Mucosa of stomach (tissue), 1 donor: ENCODE results near the gene STRN3.

Source experiments
- H3K27me3 ChIP-seq: one replicate; pipeline ENCODE4 v1.7.0; 2013; ENCODE audit warnings: mild to moderate bottlenecking, low read length; ENCODE audit not compliant: control insufficient read depth, insufficient read depth
- H3K36me3 ChIP-seq: one replicate; pipeline ENCODE4 v1.7.0; 2013; ENCODE audit warnings: low read length; ENCODE audit not compliant: control insufficient read depth, insufficient read depth
- H3K4me1 ChIP-seq: one replicate; pipeline ENCODE4 v1.7.0; 2013; ENCODE audit warnings: mild to moderate bottlenecking, low read length; ENCODE audit not compliant: control insufficient read depth, insufficient read depth
- H3K4me3 ChIP-seq: one replicate; pipeline ENCODE4 v1.7.0; 2013; ENCODE audit warnings: low read length
- H3K9ac ChIP-seq: one replicate; pipeline ENCODE4 v1.7.0; 2013; ENCODE audit warnings: mild to moderate bottlenecking, low read length, moderate library complexity
- H3K9me3 ChIP-seq: one replicate; pipeline ENCODE4 v1.7.0; 2013; ENCODE audit warnings: mild to moderate bottlenecking, low read length, moderate library complexity; ENCODE audit not compliant: control insufficient read depth
- donor health status: Pancreatic carcinoma.

The STRN3 gene

GRCh38 chr14:30872602-30873001 is 153.6 kb downstream of the STRN3 start:
- Histone ChIP-seq H3K36me3 (no peaks in the 10 kb centered on the region), H3K27me3 (peaks cover 41% of the 10 kb centered on the region), H3K4me3 (no peak overlapping the region), H3K4me1 (peaks cover 10% of the 10 kb centered on the region), H3K9ac (no peak overlapping the region), H3K9me3 (no peaks in the 10 kb centered on the region)

GRCh38 chr14:30869551-30870155 is 156.5 kb downstream of the STRN3 start:
- H3K27me3 ChIP-seq: peaks cover 21% of the 10 kb centered on the region
- H3K9ac ChIP-seq: no peak overlapping the region
- no peaks in the 10 kb centered on the region for H3K36me3 ChIP-seq
- peaks cover 3% of the 10 kb centered on the region for H3K4me1 ChIP-seq
- no peak overlapping the region for H3K4me3 ChIP-seq
- H3K9me3 ChIP-seq: no peaks in the 10 kb centered on the region

GRCh38 chr14:30868736-30869135 is 157.4 kb downstream of the STRN3 start:
- Histone ChIP-seq H3K36me3 (no peaks in the 10 kb centered on the region), H3K9me3 (no peaks in the 10 kb centered on the region), H3K4me1 (no peaks in the 10 kb centered on the region), H3K27me3 (peaks cover 11% of the 10 kb centered on the region), H3K4me3 (no peak overlapping the region), H3K9ac (no peak overlapping the region)

GRCh38 chr14:30864934-30865333 is 161.2 kb downstream of the STRN3 start:
- Histone ChIP-seq H3K9me3 (no peaks in the 10 kb centered on the region), H3K9ac (no peak overlapping the region), H3K27me3 (peaks cover 6% of the 10 kb centered on the region), H3K36me3 (no peaks in the 10 kb centered on the region), H3K4me3 (no peak overlapping the region), H3K4me1 (no peaks in the 10 kb centered on the region)

GRCh38 chr14:30861200-30861599 is 165.0 kb downstream of the STRN3 start:
- H3K27me3 ChIP-seq: peaks cover 3% of the 10 kb centered on the region
- H3K9me3 ChIP-seq: no peaks in the 10 kb centered on the region
- no peak overlapping the region for H3K9ac ChIP-seq
- no peak overlapping the region for H3K4me3 ChIP-seq
- no peaks in the 10 kb centered on the region for H3K36me3 ChIP-seq
- no peaks in the 10 kb centered on the region for H3K4me1 ChIP-seq

- Histone ChIP-seq H3K4me1 (peaks cover 8% of the 10 kb centered on the region), H3K9ac (no peak overlapping the region)
These were observed 170.7 kb downstream of the STRN3 start for GRCh38 chr14:30855345-30856037.

GRCh38 chr14:30854492-30854891 is 171.7 kb downstream of the STRN3 start:
- no peaks in the 10 kb centered on the region for H3K9me3 ChIP-seq
- peaks cover 8% of the 10 kb centered on the region for H3K4me1 ChIP-seq
- H3K4me3 ChIP-seq: no peak overlapping the region
- no peaks in the 10 kb centered on the region for H3K36me3 ChIP-seq
- H3K9ac ChIP-seq: no peak overlapping the region
- H3K27me3 ChIP-seq: no peaks in the 10 kb centered on the region

More at GRCh38 chr14:30855345-30856037, 170.7 kb downstream of the STRN3 start:
- Histone ChIP-seq H3K27me3 (peaks cover 3% of the 10 kb centered on the region), H3K4me3 (no peak overlapping the region), H3K9me3 (no peaks in the 10 kb centered on the region), H3K36me3 (no peaks in the 10 kb centered on the region)

- H3K27me3 ChIP-seq: no peaks in the 10 kb centered on the region
- peaks cover 8% of the 10 kb centered on the region for H3K4me1 ChIP-seq
- H3K9ac ChIP-seq: no peak overlapping the region
- no peaks in the 10 kb centered on the region for H3K36me3 ChIP-seq
- no peaks in the 10 kb centered on the region for H3K9me3 ChIP-seq
- no peak overlapping the region for H3K4me3 ChIP-seq
These were observed 172.2 kb downstream of the STRN3 start for GRCh38 chr14:30853946-30854345.

GRCh38 chr14:30849983-30850382 is 176.2 kb downstream of the STRN3 start:
- Histone ChIP-seq H3K9me3 (no peaks in the 10 kb centered on the region), H3K4me1 (no peaks in the 10 kb centered on the region), H3K27me3 (no peaks in the 10 kb centered on the region), H3K9ac (no peak overlapping the region), H3K36me3 (no peaks in the 10 kb centered on the region), H3K4me3 (no peak overlapping the region)

GRCh38 chr14:30849354-30849753 is 176.8 kb downstream of the STRN3 start:
- Histone ChIP-seq H3K36me3 (no peaks in the 10 kb centered on the region), H3K27me3 (no peaks in the 10 kb centered on the region), H3K4me1 (no peaks in the 10 kb centered on the region), H3K9me3 (no peaks in the 10 kb centered on the region), H3K9ac (no peak overlapping the region), H3K4me3 (no peak overlapping the region)

GRCh38 chr14:30848449-30849240 is 177.5 kb downstream of the STRN3 start:
- H3K9ac ChIP-seq: no peak overlapping the region
- H3K36me3 ChIP-seq: no peaks in the 10 kb centered on the region
- no peaks in the 10 kb centered on the region for H3K27me3 ChIP-seq
- H3K4me3 ChIP-seq: no peak overlapping the region
- no peaks in the 10 kb centered on the region for H3K4me1 ChIP-seq
- no peaks in the 10 kb centered on the region for H3K9me3 ChIP-seq
